Measurements from ENCODE around the gene AATF. TPM values are rescaled to one million over a fixed set of nuclear protein-coding genes. Genes with fewer than 3 reads are reported as not detected.

AATF gene
- total RNA-seq, 4 donors from 2014 or later: 26.4 to 54.8 (median 32.4) TPM

GRCh38 chr17:37089956-37090355, 141.2 kb downstream of the AATF start:
- TF ChIP-seq, protein P1, sequence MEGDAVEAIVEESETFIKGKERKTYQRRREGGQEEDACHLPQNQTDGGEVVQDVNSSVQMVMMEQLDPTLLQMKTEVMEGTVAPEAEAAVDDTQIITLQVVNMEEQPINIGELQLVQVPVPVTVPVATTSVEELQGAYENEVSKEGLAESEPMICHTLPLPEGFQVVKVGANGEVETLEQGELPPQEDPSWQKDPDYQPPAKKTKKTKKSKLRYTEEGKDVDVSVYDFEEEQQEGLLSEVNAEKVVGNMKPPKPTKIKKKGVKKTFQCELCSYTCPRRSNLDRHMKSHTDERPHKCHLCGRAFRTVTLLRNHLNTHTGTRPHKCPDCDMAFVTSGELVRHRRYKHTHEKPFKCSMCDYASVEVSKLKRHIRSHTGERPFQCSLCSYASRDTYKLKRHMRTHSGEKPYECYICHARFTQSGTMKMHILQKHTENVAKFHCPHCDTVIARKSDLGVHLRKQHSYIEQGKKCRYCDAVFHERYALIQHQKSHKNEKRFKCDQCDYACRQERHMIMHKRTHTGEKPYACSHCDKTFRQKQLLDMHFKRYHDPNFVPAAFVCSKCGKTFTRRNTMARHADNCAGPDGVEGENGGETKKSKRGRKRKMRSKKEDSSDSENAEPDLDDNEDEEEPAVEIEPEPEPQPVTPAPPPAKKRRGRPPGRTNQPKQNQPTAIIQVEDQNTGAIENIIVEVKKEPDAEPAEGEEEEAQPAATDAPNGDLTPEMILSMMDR (IDR thresholded peaks at IDR 0.05): no peak

DNA sequence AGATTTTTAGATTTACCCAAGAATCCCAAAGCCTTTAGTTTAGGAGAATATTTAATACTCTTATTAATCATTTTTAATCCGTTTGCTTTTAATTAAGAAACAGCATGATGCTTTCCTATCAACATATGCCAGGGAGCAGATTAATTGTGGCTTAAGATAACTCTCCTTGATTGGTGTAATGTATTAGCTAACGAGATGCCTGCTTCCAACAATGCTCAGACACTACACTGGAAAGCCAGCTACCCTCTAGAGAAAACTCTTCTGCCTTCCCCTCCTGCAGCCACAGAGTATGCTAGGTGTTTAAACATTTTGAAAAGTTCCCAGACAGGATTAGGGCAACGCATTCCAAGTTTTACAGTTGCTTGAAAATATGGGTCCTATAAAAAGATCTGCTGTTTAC, 142.2 kb downstream of the AATF start:
- DNase-seq (ENCODE audit: low spot score): no peak
- TF ChIP-seq, protein P1 (IDR thresholded peaks at IDR 0.05): no peak
- ATAC-seq (ENCODE audit: low FRiP score): no peak

More at GRCh38 chr17:37089956-37090355, 141.2 kb downstream of the AATF start:
- no peak for DNase-seq (ENCODE audit: low spot score)
- ATAC-seq (ENCODE audit: low FRiP score): no peak

DNA sequence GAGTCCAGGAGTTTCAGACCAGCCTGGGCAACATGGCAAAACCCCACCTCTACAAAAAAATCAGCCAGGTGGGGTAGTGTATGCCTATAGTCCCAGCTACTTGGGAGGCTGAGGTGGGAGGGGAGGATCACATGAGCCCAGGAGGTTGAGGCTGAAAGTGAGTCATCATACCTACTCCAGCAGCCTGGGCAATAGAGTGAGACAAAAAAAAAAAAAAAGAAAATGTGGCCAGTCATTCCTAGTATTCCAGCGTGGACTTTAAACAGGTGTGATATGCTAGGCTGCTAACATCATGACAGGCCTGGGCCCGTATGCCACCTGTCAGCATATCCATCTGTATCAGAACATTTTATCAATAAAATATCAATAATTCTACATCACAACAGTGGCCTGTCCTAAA, 143.3 kb downstream of the AATF start:
- no peak for ATAC-seq (ENCODE audit: low FRiP score)
- TF ChIP-seq, protein P1 (IDR thresholded peaks at IDR 0.05): no peak
- DNase-seq (ENCODE audit: low spot score): no peak

- ATAC-seq (ENCODE audit: low FRiP score) (no peak), DNase-seq (ENCODE audit: low spot score) (no peak)
- TF ChIP-seq, protein P1 (IDR thresholded peaks at IDR 0.05): no peak
Observed at GRCh38 chr17:37092701-37093100, 143.9 kb downstream of the AATF start.

DNA sequence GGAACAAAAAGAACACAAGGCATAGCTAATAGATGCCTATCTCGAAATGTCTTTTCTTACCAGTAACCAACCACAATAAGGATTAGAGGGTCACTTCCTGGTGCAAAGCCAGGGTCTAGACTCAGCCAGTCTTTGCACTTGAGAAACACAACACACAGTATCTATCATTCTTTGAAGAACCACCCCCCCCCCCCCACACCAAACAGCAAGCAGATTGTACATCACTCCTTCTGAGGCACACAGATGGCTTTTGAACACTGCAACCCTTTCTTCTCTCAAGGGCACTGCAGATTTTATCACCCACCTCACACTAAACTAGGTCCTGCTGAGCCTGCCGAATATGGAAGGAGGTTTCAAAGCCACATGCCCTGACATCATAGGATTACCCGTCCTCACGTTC, 145.6 kb downstream of the AATF start:
- TF ChIP-seq, protein P1 (IDR thresholded peaks at IDR 0.05): no peak
- ATAC-seq (ENCODE audit: low FRiP score): no peak
- DNase-seq (ENCODE audit: low spot score): no peak

DNA sequence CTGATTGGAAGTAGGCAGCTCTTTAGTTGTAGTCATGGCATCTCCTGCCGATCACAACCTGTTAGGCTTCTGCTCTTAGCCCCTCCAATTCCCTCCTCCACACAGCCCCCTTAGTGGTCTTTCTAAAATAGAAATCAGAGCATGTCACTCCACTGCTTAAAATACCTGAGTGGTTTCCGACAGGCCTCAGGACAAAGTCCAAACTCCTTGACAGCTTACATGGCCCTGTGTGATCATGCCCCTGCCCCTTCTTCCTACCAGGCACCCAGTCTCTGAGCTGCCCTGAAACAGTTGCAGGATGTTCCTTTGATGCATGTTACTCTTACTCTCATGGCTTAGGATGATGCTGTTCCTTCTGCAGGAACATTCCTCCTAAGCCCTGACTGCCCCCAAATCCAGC, 147.3 kb downstream of the AATF start:
- DNase-seq (ENCODE audit: low spot score): no peak
- peak; percentile 18 for ATAC-seq (ENCODE audit: low FRiP score)
- TF ChIP-seq, protein P1 (IDR thresholded peaks at IDR 0.05): no peak

GRCh38 chr17:37097154-37097553, 148.4 kb downstream of the AATF start:
- TF ChIP-seq, protein P1 (IDR thresholded peaks at IDR 0.05): no peak
- no peak for DNase-seq (ENCODE audit: low spot score)

More at GRCh38 chr17:37097154-37097553, 148.4 kb downstream of the AATF start:
- ATAC-seq (ENCODE audit: low FRiP score): no peak

All from omental fat pad (tissue), 4 donors.